Right lobe of liver (tissue), 4 donors: ENCODE results near the gene PTPRN2.

Experiments used
- POLR2A ChIP-seq: fragments of 450-650 bp; IDR thresholded peaks from one replicate; pipeline ENCODE4 v1.6.1; 2017; ENCODE audit warnings: antibody characterized with exemption, mild to moderate bottlenecking
- TF ChIP-seq, protein P1 (sequence below), 4 donors: fragments of 200-600 bp in 3 of 4; fragments of 450-650 bp in 1 of 4; IDR thresholded peaks; one replicate each; pipeline versions ENCODE4 v1.5.1 to v1.8.0; 2016 to 2022; ENCODE audit warnings: antibody characterized with exemption in 4 of 4, mild to moderate bottlenecking in 2 of 4
- donor health status: DM: no; HTN: no; CAD: no.
- donor health status: DM: no; HTN: no; CAD: no.
- donor health status: DM: no; HTN: yes; CAD: no.

DNA sequence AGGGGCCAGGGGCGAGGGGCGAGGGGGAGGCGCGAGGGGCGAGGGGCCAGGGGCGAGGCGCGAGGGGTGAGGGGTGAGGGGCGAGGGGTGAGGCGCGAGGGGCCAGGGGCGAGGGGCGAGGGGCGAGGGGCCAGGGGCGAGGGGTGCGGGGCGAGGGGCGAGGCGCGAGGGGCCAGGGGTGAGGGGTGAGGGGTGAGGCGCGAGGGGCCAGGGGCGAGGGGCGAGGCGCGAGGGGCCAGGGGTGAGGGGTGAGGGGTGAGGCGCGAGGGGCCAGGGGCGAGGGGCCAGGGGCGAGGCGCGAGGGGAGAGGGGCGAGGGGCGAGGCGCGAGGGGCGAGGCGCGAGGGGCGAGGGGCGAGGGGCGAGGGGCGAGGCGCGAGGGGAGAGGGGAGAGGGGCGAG, 192.3 kb downstream of the PTPRN2 start:
- TF ChIP-seq POLR2A = no peak
- TF ChIP-seq, protein P1, sequence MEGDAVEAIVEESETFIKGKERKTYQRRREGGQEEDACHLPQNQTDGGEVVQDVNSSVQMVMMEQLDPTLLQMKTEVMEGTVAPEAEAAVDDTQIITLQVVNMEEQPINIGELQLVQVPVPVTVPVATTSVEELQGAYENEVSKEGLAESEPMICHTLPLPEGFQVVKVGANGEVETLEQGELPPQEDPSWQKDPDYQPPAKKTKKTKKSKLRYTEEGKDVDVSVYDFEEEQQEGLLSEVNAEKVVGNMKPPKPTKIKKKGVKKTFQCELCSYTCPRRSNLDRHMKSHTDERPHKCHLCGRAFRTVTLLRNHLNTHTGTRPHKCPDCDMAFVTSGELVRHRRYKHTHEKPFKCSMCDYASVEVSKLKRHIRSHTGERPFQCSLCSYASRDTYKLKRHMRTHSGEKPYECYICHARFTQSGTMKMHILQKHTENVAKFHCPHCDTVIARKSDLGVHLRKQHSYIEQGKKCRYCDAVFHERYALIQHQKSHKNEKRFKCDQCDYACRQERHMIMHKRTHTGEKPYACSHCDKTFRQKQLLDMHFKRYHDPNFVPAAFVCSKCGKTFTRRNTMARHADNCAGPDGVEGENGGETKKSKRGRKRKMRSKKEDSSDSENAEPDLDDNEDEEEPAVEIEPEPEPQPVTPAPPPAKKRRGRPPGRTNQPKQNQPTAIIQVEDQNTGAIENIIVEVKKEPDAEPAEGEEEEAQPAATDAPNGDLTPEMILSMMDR (IDR thresholded peaks at IDR 0.05) = no peak
